Pancreas (tissue), 10 donors: ENCODE data around the gene RTN4. TPM values are rescaled to one million over a fixed set of nuclear protein-coding genes. Genes with fewer than 3 reads are reported as not detected.

Experiments
- ATAC-seq, 4 donors: fragments of 200-7000 bp; cut with Tn5 transposase; one replicate each; pipeline versions ENCODE4 v1.8.0 to v1.9.1; 2020; ENCODE audit warnings: mild to moderate bottlenecking in 4 of 4, moderate library complexity in 4 of 4
- DNase-seq, 6 donors: peaks; one replicate each; pipeline ENCODE4 v3.0.0-alpha.2; 2020
- FAIRE-seq: peaks from 2 replicates; lab custom pipeline; 2012; peaks lifted over from hg19 to GRCh38; lab: Jason Lieb, UNC
- H3K27ac ChIP-seq, 4 donors: fragments of 200-600 bp; sonication (generic); 1 replicate in 3 of 4; 2 replicates in 1 of 4; pipeline versions ENCODE4 v1.5.0 to v1.8.0; 2020
- H3K27me3 ChIP-seq, 4 donors: fragments of 200-600 bp; one replicate each; pipeline ENCODE4 v1.8.0; 2021
- H3K36me3 ChIP-seq, 3 donors: fragments of 200-600 bp; sonication (generic) in 1 of 3; one replicate each; pipeline versions ENCODE4 v1.5.0 to v1.8.0; 2020 to 2021
- H3K4me1 ChIP-seq, 3 donors: fragments of 200-600 bp; one replicate each; pipeline ENCODE4 v1.8.0; 2021
- H3K4me3 ChIP-seq, 4 donors: fragments of 200-600 bp; sonication (generic) in 2 of 4; one replicate each; pipeline versions ENCODE4 v1.5.0 to v1.8.0; 2020 to 2021
- H3K9me3 ChIP-seq, 4 donors: fragments of 200-600 bp; one replicate each; pipeline ENCODE4 v1.8.0; 2021
- WGBS, 2 donors: extraction: QIAGEN DNeasy Blood & Tissue Kit; methylation state at CpG; one replicate each; pipeline ENCODE4 v1.1.7; 2013; 5-methylcytosine and 5-hydroxymethylcytosine counted together
- intact Hi-C, 3 donors: fragments of 100-400 bp; cut with DNase I; formaldehyde crosslinking; loops; one replicate each; pipeline versions ENCODE4 v1.11.1 to v1.14.2; 2022
- polyA plus RNA-seq, 2 donors: library from polyadenylated mRNA; stranded (reverse); fragments of 200-250 nt; gene quantifications; one replicate each; pipeline ENCODE4 v1.2.3, GENCODE V29; 2013
- total RNA-seq, 6 donors: library from RNA; stranded (reverse); fragmentation: NEBNext Ultra II Directional in 4 of 6; extraction: Animal tissue kit (Norgen Biotek cat#: 25700) in 4 of 6; gene quantifications; one replicate each; pipeline versions ENCODE4 v1.2.1 to v1.2.4, GENCODE V29; 2021 to 2023
- TF ChIP-seq, protein P1 (sequence below), 4 donors: fragments of 200-600 bp; sonication (generic) in 3 of 4; IDR thresholded peaks; one replicate each; pipeline versions ENCODE4 v1.5.0 to v1.8.0; 2021; ENCODE audit warnings: antibody characterized with exemption in 4 of 4
- donor health status: healthy with polysubstance abuse.
- donor health status: DM: no; HTN: no; CAD: no; lungs with moderate emphysema.
- donor health status: DM: no; HTN: no; CAD: no.
- donor health status: control.
- donor health status: control.
- donor health status: Bipolar disorder and iron deficiency.
- donor health status: DM: yes; HTN: yes; CAD: no.
- donor health status: DM: no; HTN: no; CAD: no.
- donor health status: DM: no; HTN: no; CAD: no.
- donor health status: DM: yes; HTN: yes; CAD: no.

The RTN4 gene
- total and polyA plus RNA-seq, 8 donors: 38.3 to 105 (median 77.3) TPM

DNA sequence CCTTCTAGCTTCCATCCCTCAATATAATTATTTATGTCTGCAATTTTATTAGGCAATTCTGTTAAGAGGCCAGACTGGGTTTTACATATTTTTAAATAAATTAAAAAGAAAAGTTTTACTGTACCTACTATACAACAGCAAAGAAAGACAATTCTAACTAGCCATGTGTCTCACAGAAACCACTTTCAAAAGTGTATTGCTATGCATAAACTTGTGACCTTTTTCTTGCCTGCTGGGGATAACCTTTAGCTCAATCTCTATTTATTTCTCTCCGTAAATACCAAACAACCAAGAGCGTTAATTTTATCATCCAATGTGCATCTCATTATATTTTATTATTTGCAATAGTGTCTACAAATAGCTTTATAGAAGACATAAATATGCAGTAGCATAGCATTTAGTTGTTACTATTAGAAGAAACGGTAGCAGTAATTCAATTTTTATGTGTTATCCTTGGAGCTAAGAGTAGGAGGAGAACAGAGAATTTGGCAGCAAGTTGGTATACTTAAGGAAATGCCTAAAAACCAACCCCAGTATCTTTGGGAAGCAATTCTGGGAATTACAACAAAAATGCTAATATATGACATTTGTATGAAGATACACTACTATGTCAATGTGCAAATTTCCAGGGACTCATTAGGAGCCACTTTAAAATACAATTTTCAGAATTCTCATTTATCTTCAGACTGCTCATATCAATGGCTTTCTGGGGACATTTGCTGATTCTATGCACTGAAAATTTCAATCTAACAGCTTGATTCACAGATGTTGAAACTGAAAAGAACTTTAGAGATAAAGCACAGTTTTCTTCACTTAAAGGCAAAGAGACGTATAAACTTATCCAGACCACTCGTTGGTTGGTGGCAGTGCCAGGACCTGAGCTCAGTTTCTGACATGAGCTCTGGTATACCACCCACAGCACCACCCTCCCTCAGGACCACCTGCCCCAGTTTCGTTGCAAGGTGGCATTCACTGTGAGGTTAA, 23.0 kb upstream of the RTN4 start:
- intact Hi-C loops: no loop called here
- no peaks in the 10 kb centered on the region for H3K9me3 ChIP-seq
- no peaks in the 10 kb centered on the region for H3K36me3 ChIP-seq
- no peaks in the 10 kb centered on the region for H3K27me3 ChIP-seq
- DNase-seq: no peak
- no peaks in the 10 kb centered on the region for H3K4me1 ChIP-seq
- WGBS, 2 donors: 79 to 85% methylated on average over 6 of the region's 6 CpGs
- H3K4me3 ChIP-seq: no peak overlapping the region
- TF ChIP-seq, protein P1, sequence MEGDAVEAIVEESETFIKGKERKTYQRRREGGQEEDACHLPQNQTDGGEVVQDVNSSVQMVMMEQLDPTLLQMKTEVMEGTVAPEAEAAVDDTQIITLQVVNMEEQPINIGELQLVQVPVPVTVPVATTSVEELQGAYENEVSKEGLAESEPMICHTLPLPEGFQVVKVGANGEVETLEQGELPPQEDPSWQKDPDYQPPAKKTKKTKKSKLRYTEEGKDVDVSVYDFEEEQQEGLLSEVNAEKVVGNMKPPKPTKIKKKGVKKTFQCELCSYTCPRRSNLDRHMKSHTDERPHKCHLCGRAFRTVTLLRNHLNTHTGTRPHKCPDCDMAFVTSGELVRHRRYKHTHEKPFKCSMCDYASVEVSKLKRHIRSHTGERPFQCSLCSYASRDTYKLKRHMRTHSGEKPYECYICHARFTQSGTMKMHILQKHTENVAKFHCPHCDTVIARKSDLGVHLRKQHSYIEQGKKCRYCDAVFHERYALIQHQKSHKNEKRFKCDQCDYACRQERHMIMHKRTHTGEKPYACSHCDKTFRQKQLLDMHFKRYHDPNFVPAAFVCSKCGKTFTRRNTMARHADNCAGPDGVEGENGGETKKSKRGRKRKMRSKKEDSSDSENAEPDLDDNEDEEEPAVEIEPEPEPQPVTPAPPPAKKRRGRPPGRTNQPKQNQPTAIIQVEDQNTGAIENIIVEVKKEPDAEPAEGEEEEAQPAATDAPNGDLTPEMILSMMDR (IDR thresholded peaks at IDR 0.05): no peak
- H3K27ac ChIP-seq: no peak overlapping the region
- no peak for ATAC-seq
- no peak for FAIRE-seq

DNA sequence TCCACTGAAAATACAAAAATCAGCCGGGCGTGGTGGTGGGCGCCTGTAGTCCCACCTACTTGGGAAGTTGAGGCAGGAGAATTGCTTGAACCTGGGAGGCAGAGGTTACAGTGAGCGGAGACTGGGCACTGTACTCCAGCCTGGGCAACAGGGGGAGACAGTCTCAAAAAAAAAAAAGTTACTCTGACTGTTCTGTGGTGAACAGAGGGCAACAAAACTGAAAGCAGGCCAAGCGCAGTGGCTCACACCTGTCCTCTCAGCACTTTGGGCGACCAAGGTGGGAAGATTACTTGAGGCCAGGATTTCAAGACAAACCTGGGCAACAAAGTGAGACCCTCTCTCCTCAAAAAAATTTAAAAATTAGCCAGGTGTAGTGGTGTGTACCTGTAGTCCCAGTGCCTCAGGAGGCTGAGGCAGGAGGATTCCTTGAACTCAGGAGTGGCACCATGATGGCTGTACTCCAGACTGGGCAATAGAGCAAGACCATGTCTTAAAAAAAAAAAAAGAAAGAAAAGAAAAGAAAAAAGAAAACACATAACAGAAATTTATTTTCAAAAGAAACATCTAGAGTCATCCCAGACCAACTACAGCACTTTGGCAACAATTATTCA, 13.6 kb upstream of the RTN4 start:
- intact Hi-C loops: no loop called here
- 89 to 93% methylated on average over 6 of the region's 6 CpGs for WGBS, 2 donors
- FAIRE-seq: no peak
- H3K4me3 ChIP-seq: no peak overlapping the region
- no peaks in the 10 kb centered on the region for H3K27me3 ChIP-seq
- no peaks in the 10 kb centered on the region for H3K4me1 ChIP-seq
- TF ChIP-seq, protein P1 (IDR thresholded peaks at IDR 0.05): no peak
- H3K27ac ChIP-seq: no peak overlapping the region
- DNase-seq: no peak
- H3K9me3 ChIP-seq: no peaks in the 10 kb centered on the region
- no peaks in the 10 kb centered on the region for H3K36me3 ChIP-seq
- peak in 3 of 4 donors; percentile 35 to 47 (median 37) for ATAC-seq

DNA sequence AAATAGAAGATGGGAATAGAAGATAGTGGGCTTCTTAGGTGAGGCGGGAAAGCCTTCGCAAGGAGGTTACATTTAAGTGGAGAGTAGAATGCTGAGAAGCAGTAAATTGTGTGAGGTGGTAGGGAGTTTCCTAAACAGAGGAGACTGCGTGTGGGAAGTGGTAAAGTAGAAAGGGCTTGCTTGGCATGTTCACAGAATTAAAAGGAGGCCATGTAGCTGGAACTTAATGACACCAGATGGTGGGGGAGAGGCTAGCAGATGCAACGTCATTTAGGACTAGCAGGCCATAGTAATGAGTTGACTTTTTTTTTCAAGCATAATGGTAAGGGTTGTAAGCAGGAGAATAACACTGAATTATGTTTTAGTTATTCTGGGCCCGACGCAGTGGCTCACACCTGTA, 13.0 kb upstream of the RTN4 start:
- WGBS, 2 donors: 91 to 93% methylated on average over 6 of the region's 6 CpGs
- H3K36me3 ChIP-seq: no peaks in the 10 kb centered on the region
- intact Hi-C loops: no loop called here
- H3K27me3 ChIP-seq: no peaks in the 10 kb centered on the region
- H3K4me3 ChIP-seq: no peak overlapping the region
- DNase-seq (no peak), FAIRE-seq (no peak), ATAC-seq (peak in 2 of 4 donors; percentile 18 to 27)
- H3K4me1 ChIP-seq: no peaks in the 10 kb centered on the region
- no peak overlapping the region for H3K27ac ChIP-seq
- TF ChIP-seq, protein P1 (IDR thresholded peaks at IDR 0.05): no peak
- no peaks in the 10 kb centered on the region for H3K9me3 ChIP-seq

DNA sequence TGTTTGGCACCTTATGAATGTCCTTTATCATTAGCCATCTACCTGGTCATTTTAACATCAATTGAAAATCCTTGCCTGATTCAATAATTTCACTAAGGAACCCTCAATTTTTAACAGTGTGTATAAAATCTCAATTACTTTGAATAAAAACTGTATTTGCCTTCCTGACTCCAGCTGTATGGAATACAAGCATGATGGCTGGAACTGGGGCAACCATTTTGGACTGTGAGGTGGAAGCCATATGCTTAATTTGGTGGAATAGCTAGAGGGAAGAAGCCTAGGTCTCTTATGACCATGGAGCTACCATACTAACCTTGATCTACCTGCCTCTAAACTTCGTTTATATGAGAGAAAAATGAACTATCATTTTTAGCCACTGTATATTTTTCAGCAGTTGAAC, 12.5 kb upstream of the RTN4 start:
- H3K27me3 ChIP-seq: no peaks in the 10 kb centered on the region
- TF ChIP-seq, protein P1 (IDR thresholded peaks at IDR 0.05): no peak
- 61 to 68% methylated on average over 1 of the region's 1 CpG for WGBS, 2 donors
- FAIRE-seq: no peak
- H3K27ac ChIP-seq: no peak overlapping the region
- no peaks in the 10 kb centered on the region for H3K36me3 ChIP-seq
- ATAC-seq: no peak
- H3K9me3 ChIP-seq: no peaks in the 10 kb centered on the region
- intact Hi-C loops: no loop called here
- no peak overlapping the region for H3K4me3 ChIP-seq
- no peaks in the 10 kb centered on the region for H3K4me1 ChIP-seq
- DNase-seq: no peak
